Keratinocyte (primary cell): ENCODE results near the gene C19orf12. TPM values are rescaled to one million over a fixed set of nuclear protein-coding genes. Genes with fewer than 3 reads are reported as not detected.

Source experiments
- DNase-seq: peaks from one replicate; pipeline ENCODE4 v3.0.0-alpha.2; 2011; ENCODE audit warnings: low read depth, missing footprints, low spot score
- FAIRE-seq: peaks from 2 replicates; lab custom pipeline; 2011; peaks lifted over from hg19 to GRCh38; lab: Jason Lieb, UNC
- H2AFZ ChIP-seq: 2 replicates; pipeline ENCODE4 v1.6.0; 2012; ENCODE audit warnings: low read length, control low read depth, inconsistent platforms; ENCODE audit not compliant: control insufficient read depth
- H3K27ac ChIP-seq: 2 replicates; pipeline ENCODE4 v1.5.1; 2011; ENCODE audit warnings: low read length; ENCODE audit not compliant: control insufficient read depth, insufficient read depth
- H3K27me3 ChIP-seq: 3 replicates; pipeline ENCODE4 v1.6.0; 2011; ENCODE audit warnings: low read length; ENCODE audit not compliant: control insufficient read depth, insufficient read depth; ENCODE audit errors: extremely low read depth
- H3K36me3 ChIP-seq, 2 experiments: 2 replicates in 1 of 2; 3 replicates in 1 of 2; pipeline ENCODE4 v1.5.1; 2011; ENCODE audit warnings: low read length in 2 of 2, mild to moderate bottlenecking in 1 of 2; ENCODE audit not compliant: control insufficient read depth in 2 of 2, insufficient read depth in 2 of 2; ENCODE audit errors: extremely low read depth in 1 of 2
- H3K4me1 ChIP-seq: 3 replicates; pipeline ENCODE4 v1.5.1; 2011; ENCODE audit warnings: low read length; ENCODE audit not compliant: control insufficient read depth, insufficient read depth; ENCODE audit errors: extremely low read depth
- H3K4me2 ChIP-seq: 3 replicates; pipeline ENCODE4 v1.6.0; 2011; ENCODE audit warnings: low read depth, low read length; ENCODE audit not compliant: control insufficient read depth, insufficient read depth; ENCODE audit errors: extremely low read depth
- H3K4me3 ChIP-seq, 3 experiments: fragments of 200-600 bp in 1 of 3; sonication (generic) in 1 of 3; 2 replicates in 2 of 3; 3 replicates in 1 of 3; pipeline ENCODE4 v1.5.1; 2011 to 2016; ENCODE audit warnings: low read length in 3 of 3, mild to moderate bottlenecking in 3 of 3, control low read depth in 2 of 3, inconsistent platforms in 1 of 3, low read depth in 1 of 3, mixed read lengths in 1 of 3, mixed run types in 1 of 3, moderate library complexity in 1 of 3; ENCODE audit not compliant: control insufficient read depth in 2 of 3, insufficient read depth in 2 of 3; ENCODE audit errors: extremely low read depth in 1 of 3
- H3K79me2 ChIP-seq: 2 replicates; pipeline ENCODE4 v1.6.0; 2012; ENCODE audit warnings: low read length; ENCODE audit not compliant: control insufficient read depth, insufficient read depth
- H3K9ac ChIP-seq: 3 replicates; pipeline ENCODE4 v1.6.0; 2011; ENCODE audit warnings: low read length; ENCODE audit not compliant: control insufficient read depth, insufficient read depth; ENCODE audit errors: extremely low read depth
- H3K9me1 ChIP-seq: 3 replicates; pipeline ENCODE4 v1.6.0; 2011; ENCODE audit warnings: low read length; ENCODE audit not compliant: control insufficient read depth, insufficient read depth; ENCODE audit errors: extremely low read depth
- H3K9me3 ChIP-seq: 2 replicates; pipeline ENCODE4 v1.5.1; 2012; ENCODE audit warnings: low read depth, low read length; ENCODE audit not compliant: control insufficient read depth
- H4K20me1 ChIP-seq: 3 replicates; pipeline ENCODE4 v1.6.0; 2011; ENCODE audit warnings: low read length; ENCODE audit not compliant: control insufficient read depth, insufficient read depth; ENCODE audit errors: extremely low read depth
- CTCF ChIP-seq, 3 experiments: IDR thresholded peaks in 1 of 3; conservative IDR thresholded peaks in 1 of 3; optimal IDR thresholded peaks in 1 of 3; 2 replicates in 2 of 3; 3 replicates in 1 of 3; pipeline versions ENCODE3 to v1.5.1; 2011; ENCODE audit warnings: low read length in 3 of 3, mild to moderate bottlenecking in 3 of 3, moderate library complexity in 2 of 3, control low read depth in 1 of 3, inconsistent platforms in 1 of 3; ENCODE audit not compliant: insufficient read depth in 2 of 3; ENCODE audit errors: extremely low read depth in 1 of 3
- EZH2 ChIP-seq: IDR thresholded peaks from one replicate; pipeline ENCODE4 v1.6.1; 2012; ENCODE audit warnings: inconsistent platforms, mild to moderate bottlenecking, low read length, moderate library complexity
- dilution Hi-C: fragments of 300-500 bp; cut with MboI; formaldehyde crosslinking; loops from one replicate; pipeline ENCODE4 v1.7.0; 2020; ENCODE audit warnings: low sequenced_read_pairs; ENCODE audit not compliant: extremely low pct_ligation_motif_present
- polyA plus RNA-seq, 5 experiments: library from polyadenylated mRNA; depleted of rRNA in 3 of 5; stranded (reverse) in 3 of 5; stranded (forward) in 1 of 5; unstranded in 1 of 5; fragments of >200 nt; gene quantifications; 1 replicate in 1 of 5; 2 replicates in 3 of 5; 3 replicates in 1 of 5; pipeline versions ENCODE4 v1.2.1 to v1.2.3, GENCODE V29; 2011 to 2012; ENCODE audit warnings: missing spikeins in 2 of 5, low read depth in 1 of 5, low replicate concordance in 1 of 5

C19orf12 gene
- polyA plus RNA-seq, 1 donor (not counting 4 experiments of a cell fraction or from before 2014, with no cell fraction given) = 12.3 TPM

GRCh38 chr19:29745253-29745652 lies 30.2 kb upstream of the C19orf12 start:
- Histone ChIP-seq H3K79me2 (no peaks in the 10 kb centered on the region), H3K4me1 (no peaks in the 10 kb centered on the region), H3K36me3 (no peaks in the 10 kb centered on the region), H3K27ac (no peak overlapping the region), H3K4me2 (no peak overlapping the region), H3K27me3 (no peaks in the 10 kb centered on the region), H3K9ac (no peak overlapping the region), H3K4me3 (no peak overlapping the region), H3K9me1 (no peaks in the 10 kb centered on the region), H4K20me1 (no peaks in the 10 kb centered on the region), H3K9me3 (no peaks in the 10 kb centered on the region), H2AFZ (no peak overlapping the region)
- no peak for FAIRE-seq
- TF ChIP-seq EZH2 (no peak), CTCF (optimal IDR thresholded peaks at IDR 0.05 in 1 of 3, IDR thresholded peaks at IDR 0.05 in 1 of 3, conservative IDR thresholded peaks at IDR 0.05 in 1 of 3; ENCODE audit: extremely low read depth in 1 of 3, insufficient read depth in 2 of 3, low read length in 3 of 3) (peak in 1 of 3 experiments; percentile 24)
- dilution Hi-C loops = loop anchor here (10.0 kb wide), 1 partner anchor 900 kb away; no protein-coding TSS in a partner anchor
- no peak for DNase-seq

GRCh38 chr19:29743681-29744080 lies 28.6 kb upstream of the C19orf12 start:
- no peak overlapping the region for H3K27ac ChIP-seq
- no peaks in the 10 kb centered on the region for H3K9me1 ChIP-seq
- no peaks in the 10 kb centered on the region for H3K27me3 ChIP-seq
- H3K79me2 ChIP-seq = no peaks in the 10 kb centered on the region
- no peak overlapping the region for H2AFZ ChIP-seq
- no peaks in the 10 kb centered on the region for H3K36me3 ChIP-seq
- no peaks in the 10 kb centered on the region for H3K4me1 ChIP-seq
- no peak for DNase-seq
- H3K4me3 ChIP-seq = no peak overlapping the region
- H4K20me1 ChIP-seq = no peaks in the 10 kb centered on the region
- H3K9me3 ChIP-seq = no peaks in the 10 kb centered on the region
- dilution Hi-C loops = loop anchor here (10.0 kb wide), 1 partner anchor 901 kb away; no protein-coding TSS in a partner anchor
- no peak for TF ChIP-seq CTCF (optimal IDR thresholded peaks at IDR 0.05 in 1 of 3, IDR thresholded peaks at IDR 0.05 in 1 of 3, conservative IDR thresholded peaks at IDR 0.05 in 1 of 3; ENCODE audit: extremely low read depth in 1 of 3, insufficient read depth in 2 of 3, low read length in 3 of 3)
- no peak for TF ChIP-seq EZH2
- no peak overlapping the region for H3K4me2 ChIP-seq
- H3K9ac ChIP-seq = no peak overlapping the region
- no peak for FAIRE-seq
